HCT116 (cell line): ENCODE measurements around the gene NOTCH1. TPM values are rescaled to one million over a fixed set of nuclear protein-coding genes. Genes with fewer than 3 reads are reported as not detected.

ENCODE experiments used
- ATAC-seq: fragments of 200-7000 bp; cut with Tn5 transposase; 2 replicates; pipeline ENCODE4 v1.9.1; 2020; ENCODE audit warnings: mild to moderate bottlenecking, moderate library complexity
- BruUV-seq: library from RNA; stranded (reverse); fragments of 400-500 nt; replicated peaks from 2 replicates; lab custom pipeline; 2021; lab: Mats Ljungman, UMichigan
- CTCF ChIA-PET: fragments of 300-600 bp; sonication (Branson Sonifier 250); formaldehyde crosslinking; loops from one replicate; lab custom pipeline; 2021; ENCODE audit warnings: antibody characterized with exemption; lab: Charles Lee
- POLR2A ChIA-PET: fragments of 300-600, 350-600 bp; sonication (Branson Sonifier 250); formaldehyde crosslinking; loops from one replicate; lab custom pipeline; 2021; ENCODE audit warnings: antibody characterized with exemption; lab: Charles Lee
- RAD21 ChIA-PET, 2 experiments: fragments of 300-600 bp; sonication (Branson Sonifier 250); formaldehyde crosslinking; loops; one replicate each; lab custom pipeline; 2023; ENCODE audit warnings: low total read pairs in 2 of 2; ENCODE audit not compliant: uncharacterized antibody in 2 of 2, unreplicated experiment in 2 of 2, low non-redundant PET in 1 of 2; lab: Charles Lee
- DNase-seq: peaks from one replicate; pipeline ENCODE4 v3.0.0-alpha.2; 2010; ENCODE audit warnings: low read depth, low spot score
- H2AFZ ChIP-seq: fragments of 200-600 bp; shearing (Covaris generic), sonication (generic); 2 replicates; pipeline ENCODE4 v1.6.1; 2017; ENCODE audit warnings: low read depth, mixed run types, mixed read lengths, antibody characterized with exemption, low read length; ENCODE audit not compliant: poor library complexity, severe bottlenecking
- H3K27ac ChIP-seq: 2 replicates; pipeline ENCODE4 v1.5.1; 2012; ENCODE audit warnings: low read depth, low read length
- H3K27me3 ChIP-seq: fragments of 200-600 bp; sonication (generic); 2 replicates; pipeline ENCODE4 v1.6.1; 2016; ENCODE audit warnings: mixed run types, low read length, mixed read lengths; ENCODE audit not compliant: insufficient read depth
- H3K36me3 ChIP-seq, 2 experiments: fragments of 200-500 bp in 1 of 2; fragments of 200-600 bp in 1 of 2; sonication (Bioruptor generic) in 1 of 2; sonication (generic) in 1 of 2; 2 replicates each; pipeline versions ENCODE4 v1.5.1 to v1.6.1; 2014 to 2016; ENCODE audit warnings: low read length in 2 of 2, inconsistent platforms in 1 of 2, mixed read lengths in 1 of 2, mixed run types in 1 of 2; ENCODE audit not compliant: insufficient read depth in 2 of 2, control insufficient read depth in 1 of 2
- H3K4me1 ChIP-seq, 2 experiments: fragments of 200-600 bp in 1 of 2; sonication (generic) in 1 of 2; 2 replicates each; pipeline versions ENCODE4 v1.5.1 to v1.6.1; 2012 to 2017; ENCODE audit warnings: low read length in 2 of 2, inconsistent platforms in 1 of 2, mild to moderate bottlenecking in 1 of 2, mixed read lengths in 1 of 2, mixed run types in 1 of 2, moderate library complexity in 1 of 2; ENCODE audit not compliant: insufficient read depth in 2 of 2, control insufficient read depth in 1 of 2
- H3K4me2 ChIP-seq: fragments of 200-600 bp; sonication (generic); 2 replicates; pipeline ENCODE4 v1.6.1; 2017; ENCODE audit warnings: mixed run types, low read length, mixed read lengths
- H3K4me3 ChIP-seq, 2 experiments: fragments of 200-600 bp in 1 of 2; sonication (generic) in 1 of 2; replicated peaks in 1 of 2; 2 replicates each; pipeline ENCODE4 v1.5.1; 2011 to 2016; ENCODE audit warnings: low read length in 2 of 2, control low read depth in 1 of 2, low read depth in 1 of 2, mild to moderate bottlenecking in 1 of 2, mixed read lengths in 1 of 2, mixed run types in 1 of 2
- H3K79me2 ChIP-seq: fragments of 200-600 bp; sonication (generic); 2 replicates; pipeline ENCODE4 v1.6.1; 2017; ENCODE audit warnings: mild to moderate bottlenecking, mixed run types, low read length, moderate library complexity, mixed read lengths; ENCODE audit not compliant: insufficient read depth
- H3K9ac ChIP-seq: fragments of 200-600 bp; sonication (generic); 2 replicates; pipeline ENCODE4 v1.6.1; 2016; ENCODE audit warnings: low read length, mixed read lengths
- H3K9me2 ChIP-seq: fragments of 200-600 bp; sonication (generic), shearing (Covaris generic); 2 replicates; pipeline ENCODE4 v1.6.1; 2017; ENCODE audit warnings: mixed run types, mild to moderate bottlenecking, moderate library complexity; ENCODE audit not compliant: insufficient read depth
- H3K9me3 ChIP-seq, 2 experiments: fragments of 200-500 bp in 1 of 2; fragments of 200-600 bp in 1 of 2; sonication (Bioruptor generic) in 1 of 2; sonication (generic) in 1 of 2; 2 replicates each; pipeline ENCODE4 v1.6.1; 2014 to 2017; ENCODE audit warnings: low read length in 2 of 2, mixed read lengths in 2 of 2, inconsistent platforms in 1 of 2, low read depth in 1 of 2, mild to moderate bottlenecking in 1 of 2, mixed run types in 1 of 2, moderate library complexity in 1 of 2; ENCODE audit not compliant: control insufficient read depth in 1 of 2, insufficient read depth in 1 of 2
- H4K20me1 ChIP-seq: fragments of 200-600 bp; sonication (generic), shearing (Covaris generic); 2 replicates; pipeline ENCODE4 v1.6.1; 2017; ENCODE audit warnings: mixed run types, mild to moderate bottlenecking, moderate library complexity; ENCODE audit not compliant: insufficient read depth
- EGR1 ChIP-seq: IDR thresholded peaks from 2 replicates; pipeline ENCODE4 v1.6.1; 2012; ENCODE audit warnings: low read depth
- EZH2phosphoT487 ChIP-seq: fragments of 200-600 bp; IDR thresholded peaks from 2 replicates; pipeline ENCODE4 v1.6.1; 2018; ENCODE audit warnings: antibody characterized with exemption, borderline replicate concordance
- FOSL1 ChIP-seq: IDR thresholded peaks from 2 replicates; pipeline ENCODE4 v1.6.1; 2012; ENCODE audit warnings: low read depth
- JUND ChIP-seq: IDR thresholded peaks from 2 replicates; pipeline ENCODE4 v1.6.1; 2012
- POLR2AphosphoS5 ChIP-seq: IDR thresholded peaks from 2 replicates; pipeline ENCODE4 v1.6.1; 2011; ENCODE audit warnings: mild to moderate bottlenecking, low read depth, low read length, moderate library complexity
- RAD21 ChIP-seq: IDR thresholded peaks from 2 replicates; pipeline ENCODE4 v1.6.1; 2012; ENCODE audit warnings: low read depth, mild to moderate bottlenecking
- REST ChIP-seq: IDR thresholded peaks from 2 replicates; pipeline ENCODE4 v1.6.1; 2012; ENCODE audit warnings: low read depth
- SIN3A ChIP-seq: IDR thresholded peaks from 2 replicates; pipeline ENCODE4 v1.6.1; 2012; ENCODE audit warnings: low read depth
- SP1 ChIP-seq: IDR thresholded peaks from 2 replicates; pipeline ENCODE4 v1.6.1; 2012; ENCODE audit warnings: low read depth
- ZFX ChIP-seq: fragments of 450-650 bp; IDR thresholded peaks from 2 replicates; pipeline ENCODE4 v1.6.1; 2017
- intact Hi-C: fragments of 100-400 bp; cut with micrococcal nuclease; formaldehyde crosslinking; loops from 2 replicates; pipeline ENCODE4 v1.10.0; 2022
- total RNA-seq: library from RNA; stranded (reverse); gene quantifications from one replicate; pipeline ENCODE4 v1.2.1, GENCODE V29; 2021; ENCODE audit not compliant: unreplicated experiment
- TF ChIP-seq, protein P1 (sequence below), 3 experiments: fragments of 200-600 bp in 1 of 3; sonication (generic) in 1 of 3; IDR thresholded peaks in 2 of 3; conservative IDR thresholded peaks in 1 of 3; 2 replicates each; pipeline ENCODE4 v1.5.1; 2012 to 2017; ENCODE audit warnings: low read depth in 2 of 3, low read length in 2 of 3, antibody characterized with exemption in 1 of 3, borderline replicate concordance in 1 of 3, control low read depth in 1 of 3, mild to moderate bottlenecking in 1 of 3, mixed read lengths in 1 of 3, mixed run types in 1 of 3, moderate library complexity in 1 of 3; ENCODE audit not compliant: insufficient read depth in 1 of 3
- TF ChIP-seq, protein P2 (sequence below): IDR thresholded peaks from 2 replicates; pipeline ENCODE4 v1.6.1; 2012

NOTCH1 gene
- total RNA-seq, 1 experiment from 2014 or later = 36.2 TPM

DNA sequence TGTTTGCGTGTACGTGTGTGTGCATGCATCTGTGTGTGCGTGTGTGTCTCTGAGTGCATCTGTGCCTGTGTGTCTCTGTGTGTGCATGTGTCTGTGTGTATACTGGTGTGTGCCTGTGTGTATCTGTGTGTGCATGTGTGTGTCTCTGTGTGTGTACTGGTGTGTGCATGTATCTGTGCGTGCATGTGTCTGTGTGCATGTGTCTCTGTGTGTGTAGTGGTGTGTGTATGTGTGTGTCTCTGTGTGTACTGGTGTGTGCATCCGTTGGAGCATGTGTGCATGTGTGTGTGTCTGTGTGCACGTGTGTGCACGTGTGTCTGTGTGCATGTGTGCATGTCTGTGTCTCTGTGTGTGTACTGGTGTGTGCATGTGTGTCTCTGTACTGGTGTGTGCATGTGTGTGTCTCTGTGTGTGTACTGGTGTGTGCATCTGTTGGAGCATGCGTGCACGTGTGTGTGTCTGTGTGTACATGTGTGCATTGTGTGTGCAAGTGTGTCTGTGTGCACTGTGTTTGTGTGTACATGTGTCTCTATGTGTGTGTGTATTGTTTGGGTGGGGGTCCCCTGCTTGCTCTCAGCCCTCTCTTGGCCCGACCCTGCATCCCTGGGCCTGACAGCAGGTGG, 23.8 kb upstream of the NOTCH1 start:
- Histone ChIP-seq H3K9ac (no peak overlapping the region), H3K4me3 (no peak overlapping the region), H3K27ac (no peak overlapping the region), H3K9me3 (no peaks in the 10 kb centered on the region), H3K4me2 (no peak overlapping the region), H2AFZ (no peak overlapping the region), H4K20me1 (no peaks in the 10 kb centered on the region)
- no peak for ATAC-seq
- ChIA-PET CTCF (no interaction called here), POLR2A (no interaction called here)
- BruUV-seq = no TSS peak
- no peak for TF ChIP-seq JUND
- no peak for TF ChIP-seq ZFX
- no peak for TF ChIP-seq SP1
- no peak for TF ChIP-seq REST
- TF ChIP-seq POLR2AphosphoS5 = no peak
- TF ChIP-seq RAD21 = no peak
- TF ChIP-seq, protein P1, sequence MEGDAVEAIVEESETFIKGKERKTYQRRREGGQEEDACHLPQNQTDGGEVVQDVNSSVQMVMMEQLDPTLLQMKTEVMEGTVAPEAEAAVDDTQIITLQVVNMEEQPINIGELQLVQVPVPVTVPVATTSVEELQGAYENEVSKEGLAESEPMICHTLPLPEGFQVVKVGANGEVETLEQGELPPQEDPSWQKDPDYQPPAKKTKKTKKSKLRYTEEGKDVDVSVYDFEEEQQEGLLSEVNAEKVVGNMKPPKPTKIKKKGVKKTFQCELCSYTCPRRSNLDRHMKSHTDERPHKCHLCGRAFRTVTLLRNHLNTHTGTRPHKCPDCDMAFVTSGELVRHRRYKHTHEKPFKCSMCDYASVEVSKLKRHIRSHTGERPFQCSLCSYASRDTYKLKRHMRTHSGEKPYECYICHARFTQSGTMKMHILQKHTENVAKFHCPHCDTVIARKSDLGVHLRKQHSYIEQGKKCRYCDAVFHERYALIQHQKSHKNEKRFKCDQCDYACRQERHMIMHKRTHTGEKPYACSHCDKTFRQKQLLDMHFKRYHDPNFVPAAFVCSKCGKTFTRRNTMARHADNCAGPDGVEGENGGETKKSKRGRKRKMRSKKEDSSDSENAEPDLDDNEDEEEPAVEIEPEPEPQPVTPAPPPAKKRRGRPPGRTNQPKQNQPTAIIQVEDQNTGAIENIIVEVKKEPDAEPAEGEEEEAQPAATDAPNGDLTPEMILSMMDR (IDR thresholded peaks at IDR 0.05 in 2 of 3, conservative IDR thresholded peaks at IDR 0.05 in 1 of 3; ENCODE audit: borderline replicate concordance in 1 of 3, insufficient read depth in 1 of 3, low read depth in 2 of 3, low read length in 2 of 3) = no peak
- TF ChIP-seq, protein P2, sequence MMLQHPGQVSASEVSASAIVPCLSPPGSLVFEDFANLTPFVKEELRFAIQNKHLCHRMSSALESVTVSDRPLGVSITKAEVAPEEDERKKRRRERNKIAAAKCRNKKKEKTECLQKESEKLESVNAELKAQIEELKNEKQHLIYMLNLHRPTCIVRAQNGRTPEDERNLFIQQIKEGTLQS = no peak
- no peak for TF ChIP-seq FOSL1
- no peak for TF ChIP-seq EGR1
- TF ChIP-seq EZH2phosphoT487 = no peak
- TF ChIP-seq SIN3A = no peak
- TF ChIP-seq, all 23 proteins: peak for 0
- intact Hi-C loops = no loop called here
- H3K4me1 ChIP-seq = peaks cover 16 to 39% of the 10 kb centered on the region in 2 experiments
- no peak for DNase-seq
- no peaks in the 10 kb centered on the region for H3K36me3 ChIP-seq
- H3K79me2 ChIP-seq = no peaks in the 10 kb centered on the region
- RAD21 ChIA-PET = no interaction called here
- H3K27me3 ChIP-seq = no peaks in the 10 kb centered on the region
- no peaks in the 10 kb centered on the region for H3K9me2 ChIP-seq
